ENCODE measurements around the gene LRRC7.
"Not testable (repeated sequence)": the region's sequence is repeated elsewhere in the genome, so short reads cannot be mapped to it uniquely, and the experiment has no call there.

The LRRC7 gene

DNA sequence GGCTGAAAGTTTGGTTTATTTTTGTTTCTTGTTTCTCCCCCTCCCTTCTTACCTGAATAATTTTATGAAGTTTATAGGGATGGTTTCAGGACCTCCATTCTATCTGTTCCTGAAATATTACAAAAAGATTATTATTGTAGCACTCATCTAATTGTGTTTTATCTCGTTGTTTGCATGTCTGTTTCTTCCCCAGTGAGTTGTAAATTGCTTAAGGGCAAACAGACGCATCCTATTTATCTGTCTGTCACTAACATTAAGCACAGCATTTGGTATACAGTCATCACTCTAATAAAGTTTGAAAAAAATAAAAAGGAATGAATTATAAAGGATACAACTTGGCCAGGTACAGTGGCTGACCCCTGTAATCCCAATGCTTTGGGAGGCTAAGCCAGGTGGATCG, 123.5 kb downstream of the LRRC7 start:
- WGBS, 2 experiments (ENCODE audit: insufficient coverage in 2 of 2) = 78 to 100% methylated on average over 1 of the region's 3 CpGs
- peaks cover 4% of the 10 kb centered on the region for H3K4me1 ChIP-seq (ENCODE audit: control insufficient read depth, insufficient read depth, low read length, poor library complexity, severe bottlenecking)
- H3K27ac ChIP-seq (ENCODE audit: low read depth, low read length, severe bottlenecking) = no peak overlapping the region
- no peak overlapping the region for H3K4me3 ChIP-seq (ENCODE audit: extremely low read depth, insufficient read depth, low read length, poor library complexity, severe bottlenecking)
- H3K9me3 ChIP-seq (ENCODE audit: control insufficient read depth, low read length) = no peaks in the 10 kb centered on the region
- no peaks in the 10 kb centered on the region for H3K36me3 ChIP-seq (ENCODE audit: control insufficient read depth, insufficient read depth, low read length)

GRCh38 chr1:69693921-69694675, 126.4 kb downstream of the LRRC7 start:
- Histone ChIP-seq H3K4me1 (ENCODE audit: control insufficient read depth, insufficient read depth, low read length, poor library complexity, severe bottlenecking) (peaks cover 4% of the 10 kb centered on the region), H3K4me3 (ENCODE audit: extremely low read depth, insufficient read depth, low read length, poor library complexity, severe bottlenecking) (no peak overlapping the region), H3K36me3 (ENCODE audit: control insufficient read depth, insufficient read depth, low read length) (no peaks in the 10 kb centered on the region), H3K9me3 (ENCODE audit: control insufficient read depth, low read length) (no peaks in the 10 kb centered on the region), H3K27ac (ENCODE audit: low read depth, low read length, severe bottlenecking) (no peak overlapping the region)

DNA sequence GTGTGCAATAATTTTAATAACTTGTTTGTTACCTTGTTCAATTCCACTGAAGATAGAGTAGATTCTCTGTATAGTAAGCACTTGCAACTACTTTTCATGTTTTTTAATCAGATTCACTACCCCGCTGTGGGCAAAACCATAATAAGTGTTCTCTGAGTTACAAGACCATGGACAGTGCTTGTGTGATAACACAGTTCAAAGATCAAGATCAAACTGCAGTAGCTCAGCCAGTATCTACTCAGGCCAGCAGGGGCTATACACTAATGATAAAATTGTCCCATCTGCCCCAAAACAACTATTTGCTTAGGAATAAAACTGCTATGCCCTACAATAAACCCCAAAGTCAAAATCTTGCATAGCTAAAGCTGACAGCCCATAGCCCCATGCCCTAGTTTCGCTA, 129.6 kb downstream of the LRRC7 start:
- Histone ChIP-seq H3K4me1 (ENCODE audit: control insufficient read depth, insufficient read depth, low read length, poor library complexity, severe bottlenecking) (peaks cover 4% of the 10 kb centered on the region), H3K9me3 (ENCODE audit: control insufficient read depth, low read length) (no peaks in the 10 kb centered on the region), H3K36me3 (ENCODE audit: control insufficient read depth, insufficient read depth, low read length) (no peaks in the 10 kb centered on the region), H3K4me3 (ENCODE audit: extremely low read depth, insufficient read depth, low read length, poor library complexity, severe bottlenecking) (no peak overlapping the region), H3K27ac (ENCODE audit: low read depth, low read length, severe bottlenecking) (no peak overlapping the region)
- 100% methylated on average over 2 of the region's 2 CpGs; no CpG with 5 or more reads in 1 of the 2 experiments for WGBS, 2 experiments (ENCODE audit: insufficient coverage in 2 of 2)

DNA sequence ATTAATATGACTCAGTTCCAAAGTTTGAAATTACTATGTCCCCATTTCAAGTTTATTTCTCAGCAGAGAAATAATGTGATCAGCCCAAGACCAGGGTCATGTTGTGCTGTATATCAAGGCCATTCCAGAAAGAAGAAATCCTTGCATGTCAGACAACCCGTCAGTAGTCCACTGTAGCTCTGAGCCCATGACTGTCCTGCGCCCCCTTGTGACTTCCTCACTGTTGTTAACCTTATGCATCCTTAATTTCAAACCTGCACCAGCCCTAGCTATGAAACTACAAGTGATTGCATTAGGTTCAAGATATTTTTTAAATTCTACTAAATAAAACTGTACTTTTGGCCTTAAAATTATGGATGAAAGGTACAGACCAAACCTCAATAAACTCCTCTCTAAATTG, 133.0 kb downstream of the LRRC7 start:
- no peak overlapping the region for H3K27ac ChIP-seq (ENCODE audit: low read depth, low read length, severe bottlenecking)
- no peaks in the 10 kb centered on the region for H3K36me3 ChIP-seq (ENCODE audit: control insufficient read depth, insufficient read depth, low read length)
- 19 to 40% methylated on average over 1 to 2 of the region's 2 CpGs for WGBS, 2 experiments (ENCODE audit: insufficient coverage in 2 of 2)
- H3K9me3 ChIP-seq (ENCODE audit: control insufficient read depth, low read length) = no peaks in the 10 kb centered on the region
- H3K4me3 ChIP-seq (ENCODE audit: extremely low read depth, insufficient read depth, low read length, poor library complexity, severe bottlenecking) = no peak overlapping the region
- no peaks in the 10 kb centered on the region for H3K4me1 ChIP-seq (ENCODE audit: control insufficient read depth, insufficient read depth, low read length, poor library complexity, severe bottlenecking)

- no peaks in the 10 kb centered on the region for H3K9me3 ChIP-seq (ENCODE audit: control insufficient read depth, low read length)
- WGBS, 2 experiments (ENCODE audit: insufficient coverage in 2 of 2) = 85 to 87% methylated on average over 2 to 4 of the region's 4 CpGs
- no peaks in the 10 kb centered on the region for H3K36me3 ChIP-seq (ENCODE audit: control insufficient read depth, insufficient read depth, low read length)
- H3K27ac ChIP-seq (ENCODE audit: low read depth, low read length, severe bottlenecking) = no peak overlapping the region
- no peak overlapping the region for H3K4me3 ChIP-seq (ENCODE audit: extremely low read depth, insufficient read depth, low read length, poor library complexity, severe bottlenecking)
- no peaks in the 10 kb centered on the region for H3K4me1 ChIP-seq (ENCODE audit: control insufficient read depth, insufficient read depth, low read length, poor library complexity, severe bottlenecking)
These were observed 134.4 kb downstream of the LRRC7 start for GRCh38 chr1:69702085-69702484.

DNA sequence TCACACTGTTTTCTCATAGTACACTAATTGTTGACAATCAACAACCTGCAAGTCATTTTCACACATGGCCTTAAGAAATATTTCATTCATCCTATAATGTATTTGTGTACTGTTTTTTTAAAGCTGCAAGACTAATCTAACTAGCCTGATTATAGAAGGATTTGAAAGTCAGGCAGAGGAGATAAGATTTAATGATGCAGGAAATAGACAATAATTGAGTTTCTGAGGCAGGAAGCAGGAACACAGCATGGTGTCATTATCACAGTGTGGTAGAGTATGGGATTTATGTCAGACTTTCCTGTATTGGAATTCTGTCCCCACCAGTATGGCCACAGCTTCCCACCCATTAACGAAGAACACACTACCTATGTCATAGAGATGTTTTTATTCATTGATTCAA, 138.8 kb downstream of the LRRC7 start:
- Histone ChIP-seq H3K4me1 (ENCODE audit: control insufficient read depth, insufficient read depth, low read length, poor library complexity, severe bottlenecking) (no peaks in the 10 kb centered on the region), H3K4me3 (ENCODE audit: extremely low read depth, insufficient read depth, low read length, poor library complexity, severe bottlenecking) (no peak overlapping the region), H3K27ac (ENCODE audit: low read depth, low read length, severe bottlenecking) (no peak overlapping the region), H3K36me3 (ENCODE audit: control insufficient read depth, insufficient read depth, low read length) (no peaks in the 10 kb centered on the region), H3K9me3 (ENCODE audit: control insufficient read depth, low read length) (no peaks in the 10 kb centered on the region)
- no CpG with 5 or more reads among the region's 1 CpG for WGBS, 2 experiments (ENCODE audit: insufficient coverage in 2 of 2)

DNA sequence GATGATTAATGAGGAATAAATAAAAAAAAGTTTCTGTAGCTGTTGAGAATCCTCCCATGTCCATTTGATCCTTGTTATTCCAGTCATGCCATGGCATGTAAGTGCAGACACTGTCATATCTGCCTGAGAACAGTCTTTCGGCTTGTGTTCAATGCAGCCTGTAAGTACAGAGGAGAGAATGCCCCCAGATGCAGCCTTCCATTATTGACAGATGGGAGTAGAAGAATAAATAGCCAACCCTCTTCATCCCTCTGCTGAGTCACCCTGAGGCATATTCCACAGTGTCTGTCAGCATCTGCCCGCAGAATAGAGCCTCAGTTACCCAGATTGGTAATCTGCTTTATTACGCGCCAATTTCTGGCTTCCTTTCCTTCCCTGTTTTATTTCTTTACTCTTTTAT, 139.4 kb downstream of the LRRC7 start:
- Histone ChIP-seq H3K4me1 (ENCODE audit: control insufficient read depth, insufficient read depth, low read length, poor library complexity, severe bottlenecking) (no peaks in the 10 kb centered on the region), H3K36me3 (ENCODE audit: control insufficient read depth, insufficient read depth, low read length) (no peaks in the 10 kb centered on the region), H3K27ac (ENCODE audit: low read depth, low read length, severe bottlenecking) (no peak overlapping the region), H3K4me3 (ENCODE audit: extremely low read depth, insufficient read depth, low read length, poor library complexity, severe bottlenecking) (no peak overlapping the region), H3K9me3 (ENCODE audit: control insufficient read depth, low read length) (no peaks in the 10 kb centered on the region)
- WGBS, 2 experiments (ENCODE audit: insufficient coverage in 2 of 2) = 87 to 100% methylated on average over 3 of the region's 4 CpGs

- H3K27ac ChIP-seq (ENCODE audit: low read depth, low read length, severe bottlenecking) = no peak overlapping the region
- no peaks in the 10 kb centered on the region for H3K4me1 ChIP-seq (ENCODE audit: control insufficient read depth, insufficient read depth, low read length, poor library complexity, severe bottlenecking)
- no peak overlapping the region for H3K4me3 ChIP-seq (ENCODE audit: extremely low read depth, insufficient read depth, low read length, poor library complexity, severe bottlenecking)
- 81 to 100% methylated on average over 1 to 2 of the region's 4 CpGs for WGBS, 2 experiments (ENCODE audit: insufficient coverage in 2 of 2)
- H3K36me3 ChIP-seq (ENCODE audit: control insufficient read depth, insufficient read depth, low read length) = no peaks in the 10 kb centered on the region
- no peaks in the 10 kb centered on the region for H3K9me3 ChIP-seq (ENCODE audit: control insufficient read depth, low read length)
These were observed 142.9 kb downstream of the LRRC7 start for GRCh38 chr1:69710484-69711189.

- H3K4me1 ChIP-seq (ENCODE audit: control insufficient read depth, insufficient read depth, low read length, poor library complexity, severe bottlenecking) = no peaks in the 10 kb centered on the region
- H3K9me3 ChIP-seq (ENCODE audit: control insufficient read depth, low read length) = no peaks in the 10 kb centered on the region
- 98 to 100% methylated on average over 2 to 4 of the region's 4 CpGs for WGBS, 2 experiments (ENCODE audit: insufficient coverage in 2 of 2)
- no peaks in the 10 kb centered on the region for H3K36me3 ChIP-seq (ENCODE audit: control insufficient read depth, insufficient read depth, low read length)
- no peak overlapping the region for H3K27ac ChIP-seq (ENCODE audit: low read depth, low read length, severe bottlenecking)
- H3K4me3 ChIP-seq (ENCODE audit: extremely low read depth, insufficient read depth, low read length, poor library complexity, severe bottlenecking) = no peak overlapping the region
These were observed 143.6 kb downstream of the LRRC7 start for GRCh38 chr1:69711190-69711930.

DNA sequence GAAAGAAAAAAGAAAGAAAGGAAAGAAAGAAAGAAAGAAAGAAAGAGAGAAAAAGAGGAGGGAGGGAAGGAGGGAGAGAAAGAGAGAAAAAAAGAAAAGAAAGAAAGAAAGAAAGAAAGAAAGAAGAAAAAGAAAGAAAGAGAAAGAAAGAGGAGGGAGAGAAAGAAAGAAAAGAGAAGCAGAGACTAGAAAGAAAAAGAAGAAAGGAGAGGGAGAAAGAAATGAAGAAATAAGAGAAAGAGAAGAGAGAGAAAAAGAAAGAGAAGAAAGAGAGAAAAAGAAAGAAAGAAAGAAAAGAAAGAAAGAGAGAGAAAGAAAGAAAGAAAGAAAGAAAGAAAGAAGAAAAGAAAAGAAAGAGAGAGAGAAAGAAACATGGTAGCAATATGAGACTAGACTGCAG, 150.1 kb downstream of the LRRC7 start:
- not testable (repeated sequence) for H3K9me3 ChIP-seq (ENCODE audit: control insufficient read depth, low read length); H3K36me3 ChIP-seq (ENCODE audit: control insufficient read depth, insufficient read depth, low read length); H3K4me1 ChIP-seq (ENCODE audit: control insufficient read depth, insufficient read depth, low read length, poor library complexity, severe bottlenecking); H3K4me3 ChIP-seq (ENCODE audit: extremely low read depth, insufficient read depth, low read length, poor library complexity, severe bottlenecking); H3K27ac ChIP-seq (ENCODE audit: low read depth, low read length, severe bottlenecking)

GRCh38 chr1:69728206-69728605, 160.5 kb downstream of the LRRC7 start:
- Histone ChIP-seq H3K27ac (ENCODE audit: low read depth, low read length, severe bottlenecking) (no peak overlapping the region), H3K9me3 (ENCODE audit: control insufficient read depth, low read length) (peaks cover 6% of the 10 kb centered on the region), H3K36me3 (ENCODE audit: control insufficient read depth, insufficient read depth, low read length) (no peaks in the 10 kb centered on the region), H3K4me1 (ENCODE audit: control insufficient read depth, insufficient read depth, low read length, poor library complexity, severe bottlenecking) (no peaks in the 10 kb centered on the region), H3K4me3 (ENCODE audit: extremely low read depth, insufficient read depth, low read length, poor library complexity, severe bottlenecking) (no peak overlapping the region)
- WGBS, 2 experiments (ENCODE audit: insufficient coverage in 2 of 2) = no CpG with 5 or more reads among the region's 1 CpG
